ENCODE measurements around the gene PRSS57. TPM values are rescaled to one million over a fixed set of nuclear protein-coding genes. Genes with fewer than 3 reads are reported as not detected.

Gene PRSS57
- total and polyA plus RNA-seq, 2 of the 8 experiments (the other 6 are each of a cell fraction or from before 2014, with no cell fraction given): not detected

GRCh38 chr19:652467-653389 lies 42.5 kb downstream of the PRSS57 start (continued):
- no peak for TF ChIP-seq CREB1 (IDR thresholded peaks at IDR 0.05)
- no peak for TF ChIP-seq BRCA1 (IDR thresholded peaks at IDR 0.05; ENCODE audit: low read depth, low read length)
- TF ChIP-seq CTBP2 (IDR thresholded peaks at IDR 0.05; ENCODE audit: borderline replicate concordance, insufficient read depth, insufficient read length, low read length): no peak

Measured in H1 (cell line).